ENCODE data around the gene CAPN3. TPM values are rescaled to one million over a fixed set of nuclear protein-coding genes. Genes with fewer than 3 reads are reported as not detected.

The CAPN3 gene
- 1 to 10 TPM; 8.2 to 8.7 TPM for total RNA-seq
- 7.2 TPM for polyA plus RNA-seq (2013, experiment 1 of 2)
- 18.6 TPM for polyA plus RNA-seq (2013, experiment 2 of 2)
- 0.64 to 29.6 (median 5.0) reads per million in 172 experiments for total RNA-seq

DNA sequence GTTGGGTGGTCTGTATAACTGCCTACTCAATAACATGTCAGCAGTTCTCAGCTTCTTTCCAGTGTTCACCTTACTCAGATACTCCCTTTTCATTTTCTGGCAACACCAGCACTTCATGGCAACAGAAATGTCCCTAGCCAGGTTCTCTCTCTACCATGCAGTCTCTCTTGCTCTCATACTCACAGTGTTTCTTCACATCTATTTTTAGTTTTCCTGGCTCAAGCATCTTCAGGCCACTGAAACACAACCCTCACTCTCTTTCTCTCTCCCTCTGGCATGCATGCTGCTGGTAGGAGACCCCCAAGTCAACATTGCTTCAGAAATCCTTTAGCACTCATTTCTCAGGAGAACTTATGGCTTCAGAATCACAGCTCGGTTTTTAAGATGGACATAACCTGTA, at the start of gene CAPN3:
CAPN3 (plus strand) TSS at position 253 of the 400 bp plus-strand sequence. CDS start 305 bp downstream, outside the sequence.
- Histone ChIP-seq H3K9me3 (ENCODE audit: control insufficient read depth in 1 of 2, insufficient read depth in 1 of 2, low read length in 2 of 2) (no peaks in the 10 kb centered on the region), H3K27me3 (ENCODE audit: control insufficient read depth in 1 of 2, insufficient read depth in 2 of 2, low read length in 2 of 2) (no peaks in the 10 kb centered on the region), H3K36me3 (ENCODE audit: insufficient read depth, low read length) (peaks cover 10% of the 10 kb centered on the region), H3K4me3 (ENCODE audit: low read length) (no peak within 1 kb of the TSS), H3K4me1 (ENCODE audit: insufficient read depth, low read length) (no peaks in the 10 kb centered on the region), H3K27ac (ENCODE audit: low read depth in 1 of 2, low read length in 2 of 2) (no peak within 1 kb of the TSS)
- Mint-ChIP-seq H3K4me3 (no peak within 1 kb of the TSS), H3K36me3 (ENCODE audit: low read depth) (peaks cover 19% of the 10 kb centered on the region), H3K9me3 (no peaks in the 10 kb centered on the region), H3K27me3 (no peaks in the 10 kb centered on the region), H3K4me1 (ENCODE audit: low read depth) (no peaks in the 10 kb centered on the region), H3K27ac (no peak within 1 kb of the TSS)
- ChIA-PET CTCF (interaction anchor here (0.7 kb wide), 1 partner anchor 17 kb away, joined by 3 read pairs; no protein-coding TSS in a partner anchor), POLR2A (no interaction called here)
- ATAC-seq (ENCODE audit: poor library complexity) (no peak), DNase-seq (no peak)
- TF ChIP-seq, protein P1, sequence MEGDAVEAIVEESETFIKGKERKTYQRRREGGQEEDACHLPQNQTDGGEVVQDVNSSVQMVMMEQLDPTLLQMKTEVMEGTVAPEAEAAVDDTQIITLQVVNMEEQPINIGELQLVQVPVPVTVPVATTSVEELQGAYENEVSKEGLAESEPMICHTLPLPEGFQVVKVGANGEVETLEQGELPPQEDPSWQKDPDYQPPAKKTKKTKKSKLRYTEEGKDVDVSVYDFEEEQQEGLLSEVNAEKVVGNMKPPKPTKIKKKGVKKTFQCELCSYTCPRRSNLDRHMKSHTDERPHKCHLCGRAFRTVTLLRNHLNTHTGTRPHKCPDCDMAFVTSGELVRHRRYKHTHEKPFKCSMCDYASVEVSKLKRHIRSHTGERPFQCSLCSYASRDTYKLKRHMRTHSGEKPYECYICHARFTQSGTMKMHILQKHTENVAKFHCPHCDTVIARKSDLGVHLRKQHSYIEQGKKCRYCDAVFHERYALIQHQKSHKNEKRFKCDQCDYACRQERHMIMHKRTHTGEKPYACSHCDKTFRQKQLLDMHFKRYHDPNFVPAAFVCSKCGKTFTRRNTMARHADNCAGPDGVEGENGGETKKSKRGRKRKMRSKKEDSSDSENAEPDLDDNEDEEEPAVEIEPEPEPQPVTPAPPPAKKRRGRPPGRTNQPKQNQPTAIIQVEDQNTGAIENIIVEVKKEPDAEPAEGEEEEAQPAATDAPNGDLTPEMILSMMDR (IDR thresholded peaks at IDR 0.05): no peak
- intact Hi-C loops (cut with DNase I, micrococcal nuclease): no loop called here

DNA sequence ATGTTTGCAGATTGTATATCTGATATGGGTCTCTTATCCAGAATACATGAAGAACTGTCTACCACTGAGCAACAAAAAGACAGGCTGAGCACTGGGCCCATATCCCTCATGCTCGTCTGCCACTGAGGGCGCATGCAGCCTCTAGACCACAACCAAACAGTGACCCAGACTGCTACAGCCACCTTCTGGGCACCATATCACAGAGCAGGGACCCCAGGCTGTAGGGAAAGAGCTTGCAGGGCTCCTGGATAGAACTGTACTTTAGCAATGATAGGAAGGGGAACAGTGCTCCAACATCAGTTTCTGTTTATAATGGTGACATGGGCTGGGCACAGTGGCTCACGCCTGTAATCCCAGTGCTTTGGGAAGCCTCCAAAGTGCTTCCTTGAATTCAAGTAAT, 45.8 kb upstream of the CAPN3 start:
- intact Hi-C loops (cut with DNase I, micrococcal nuclease): no loop called here
- Mint-ChIP-seq H3K4me1 (ENCODE audit: low read depth) (no peaks in the 10 kb centered on the region), H3K27ac (no peak overlapping the region), H3K4me3 (no peak overlapping the region), H3K36me3 (ENCODE audit: low read depth) (peaks cover 58% of the 10 kb centered on the region), H3K9me3 (no peaks in the 10 kb centered on the region), H3K27me3 (no peaks in the 10 kb centered on the region)
- Histone ChIP-seq H3K36me3 (ENCODE audit: insufficient read depth, low read length) (peaks cover 19% of the 10 kb centered on the region), H3K9me3 (ENCODE audit: control insufficient read depth in 1 of 2, insufficient read depth in 1 of 2, low read length in 2 of 2) (no peaks in the 10 kb centered on the region), H3K27ac (ENCODE audit: low read depth in 1 of 2, low read length in 2 of 2) (no peak overlapping the region), H3K27me3 (ENCODE audit: control insufficient read depth in 1 of 2, insufficient read depth in 2 of 2, low read length in 2 of 2) (no peaks in the 10 kb centered on the region), H3K4me3 (ENCODE audit: low read length) (no peak overlapping the region), H3K4me1 (ENCODE audit: insufficient read depth, low read length) (no peaks in the 10 kb centered on the region)
- POLR2A ChIA-PET: no interaction called here
- no peak for ATAC-seq (ENCODE audit: poor library complexity)
- DNase-seq: no peak
- TF ChIP-seq, protein P1 (IDR thresholded peaks at IDR 0.05): no peak
- CTCF ChIA-PET: no interaction called here

DNA sequence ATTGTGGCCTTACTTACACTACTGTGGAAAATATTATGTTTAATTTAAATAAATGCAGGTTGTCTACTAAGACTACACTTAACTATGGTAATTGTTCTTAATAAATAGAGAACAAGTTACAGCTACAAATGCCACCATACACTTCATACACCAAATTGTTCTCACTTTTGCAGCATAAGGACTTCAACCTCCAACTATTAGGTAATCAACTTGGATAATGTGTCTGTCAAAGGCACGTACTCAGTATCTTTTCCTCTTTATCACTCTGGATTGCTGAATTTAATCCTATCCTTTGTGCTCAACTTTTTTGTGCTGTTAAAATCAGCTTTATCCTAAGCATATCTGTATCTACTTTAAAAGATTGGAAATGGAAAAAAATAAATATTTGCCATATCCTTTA, 44.5 kb upstream of the CAPN3 start:
- no peaks in the 10 kb centered on the region for H3K27me3 Mint-ChIP-seq
- H3K4me1 Mint-ChIP-seq (ENCODE audit: low read depth): no peaks in the 10 kb centered on the region
- ATAC-seq (ENCODE audit: poor library complexity) (no peak), DNase-seq (no peak)
- no peaks in the 10 kb centered on the region for H3K27me3 ChIP-seq (ENCODE audit: control insufficient read depth in 1 of 2, insufficient read depth in 2 of 2, low read length in 2 of 2)
- ChIA-PET POLR2A (no interaction called here), CTCF (no interaction called here)
- no peak overlapping the region for H3K27ac ChIP-seq (ENCODE audit: low read depth in 1 of 2, low read length in 2 of 2)
- TF ChIP-seq, protein P1 (IDR thresholded peaks at IDR 0.05): no peak
- H3K4me3 ChIP-seq (ENCODE audit: low read length): no peak overlapping the region
- intact Hi-C loops (cut with DNase I, micrococcal nuclease): no loop called here
- no peaks in the 10 kb centered on the region for H3K9me3 ChIP-seq (ENCODE audit: control insufficient read depth in 1 of 2, insufficient read depth in 1 of 2, low read length in 2 of 2)
- peaks cover 15% of the 10 kb centered on the region for H3K36me3 ChIP-seq (ENCODE audit: insufficient read depth, low read length)
- no peak overlapping the region for H3K27ac Mint-ChIP-seq
- no peaks in the 10 kb centered on the region for H3K4me1 ChIP-seq (ENCODE audit: insufficient read depth, low read length)
- no peaks in the 10 kb centered on the region for H3K9me3 Mint-ChIP-seq
- peaks cover 55% of the 10 kb centered on the region for H3K36me3 Mint-ChIP-seq (ENCODE audit: low read depth)
- no peak overlapping the region for H3K4me3 Mint-ChIP-seq
